MM.1S (cell line): ENCODE data around the gene AGAP1.

ENCODE experiments used
- DNase-seq: peaks from one replicate; pipeline ENCODE4 v3.0.0-alpha.2; 2015
- H2AFZ ChIP-seq: fragments of 300-600 bp; sonication (generic); 2 replicates; pipeline ENCODE4 v1.6.0; 2016; ENCODE audit warnings: antibody characterized with exemption, low read length
- H3F3A ChIP-seq: fragments of 300-600 bp; sonication (generic); 2 replicates; pipeline ENCODE4 v1.6.1; 2016; ENCODE audit warnings: mild to moderate bottlenecking, antibody characterized with exemption, low read length, moderate library complexity, mixed read lengths; ENCODE audit not compliant: insufficient read depth
- H3K27ac ChIP-seq: fragments of 300-600 bp; sonication (generic); 2 replicates; pipeline ENCODE4 v1.5.1; 2016; ENCODE audit warnings: mild to moderate bottlenecking, low read length
- H3K27me3 ChIP-seq: fragments of 300-600 bp; sonication (generic); replicated peaks from 2 replicates; pipeline ENCODE4 v1.6.0; 2016; ENCODE audit warnings: low read length; ENCODE audit not compliant: insufficient read depth
- H3K36me3 ChIP-seq: fragments of 300-600 bp; sonication (generic); replicated peaks from 2 replicates; pipeline ENCODE4 v1.6.1; 2016; ENCODE audit warnings: mild to moderate bottlenecking, low read length, mixed read lengths; ENCODE audit not compliant: insufficient read depth
- H3K4me1 ChIP-seq: fragments of 300-600 bp; sonication (generic); 2 replicates; pipeline ENCODE4 v1.6.1; 2016; ENCODE audit warnings: low read length, mixed read lengths
- H3K4me2 ChIP-seq: fragments of 300-600 bp; sonication (generic); 2 replicates; pipeline ENCODE4 v1.6.0; 2016; ENCODE audit warnings: low read depth, low read length
- H3K4me3 ChIP-seq: fragments of 300-600 bp; sonication (generic); 2 replicates; pipeline ENCODE4 v1.5.1; 2016; ENCODE audit warnings: low read length, mixed read lengths
- H3K79me2 ChIP-seq: fragments of 300-600 bp; sonication (generic); 2 replicates; pipeline ENCODE4 v1.6.1; 2016; ENCODE audit warnings: mixed run types, low read length, mixed read lengths
- H3K9ac ChIP-seq: fragments of 300-600 bp; sonication (generic); 2 replicates; pipeline ENCODE4 v1.6.1; 2016; ENCODE audit warnings: low read length, mixed read lengths
- H3K9me2 ChIP-seq: fragments of 300-600 bp; sonication (generic); replicated peaks from 2 replicates; pipeline ENCODE4 v1.6.1; 2016; ENCODE audit warnings: mild to moderate bottlenecking, low read length, mixed read lengths; ENCODE audit not compliant: insufficient read depth
- H3K9me3 ChIP-seq: fragments of 300-600 bp; sonication (generic); replicated peaks from 2 replicates; pipeline ENCODE4 v1.6.1; 2016; ENCODE audit warnings: mild to moderate bottlenecking, low read length, mixed read lengths; ENCODE audit not compliant: insufficient read depth
- H4K20me1 ChIP-seq: fragments of 300-600 bp; sonication (generic); 2 replicates; pipeline ENCODE4 v1.6.1; 2016; ENCODE audit warnings: mild to moderate bottlenecking, low read length, moderate library complexity, mixed read lengths; ENCODE audit not compliant: insufficient read depth
- EZH2 ChIP-seq: fragments of 300-600 bp; sonication (generic); optimal IDR thresholded peaks from 2 replicates; pipeline ENCODE3; 2017; ENCODE audit warnings: low read depth, mild to moderate bottlenecking, antibody characterized with exemption, low read length, mixed read lengths
- EZH2phosphoT487 ChIP-seq: fragments of 300-600 bp; sonication (generic); IDR thresholded peaks from 2 replicates; pipeline ENCODE4 v1.6.1; 2018; ENCODE audit warnings: antibody characterized with exemption, low read length
- TF ChIP-seq, protein P1 (sequence below): fragments of 300-600 bp; sonication (generic); IDR thresholded peaks from 2 replicates; pipeline ENCODE4 v1.5.1; 2016; ENCODE audit warnings: antibody characterized with exemption, low read length, mixed read lengths

AGAP1 gene

DNA sequence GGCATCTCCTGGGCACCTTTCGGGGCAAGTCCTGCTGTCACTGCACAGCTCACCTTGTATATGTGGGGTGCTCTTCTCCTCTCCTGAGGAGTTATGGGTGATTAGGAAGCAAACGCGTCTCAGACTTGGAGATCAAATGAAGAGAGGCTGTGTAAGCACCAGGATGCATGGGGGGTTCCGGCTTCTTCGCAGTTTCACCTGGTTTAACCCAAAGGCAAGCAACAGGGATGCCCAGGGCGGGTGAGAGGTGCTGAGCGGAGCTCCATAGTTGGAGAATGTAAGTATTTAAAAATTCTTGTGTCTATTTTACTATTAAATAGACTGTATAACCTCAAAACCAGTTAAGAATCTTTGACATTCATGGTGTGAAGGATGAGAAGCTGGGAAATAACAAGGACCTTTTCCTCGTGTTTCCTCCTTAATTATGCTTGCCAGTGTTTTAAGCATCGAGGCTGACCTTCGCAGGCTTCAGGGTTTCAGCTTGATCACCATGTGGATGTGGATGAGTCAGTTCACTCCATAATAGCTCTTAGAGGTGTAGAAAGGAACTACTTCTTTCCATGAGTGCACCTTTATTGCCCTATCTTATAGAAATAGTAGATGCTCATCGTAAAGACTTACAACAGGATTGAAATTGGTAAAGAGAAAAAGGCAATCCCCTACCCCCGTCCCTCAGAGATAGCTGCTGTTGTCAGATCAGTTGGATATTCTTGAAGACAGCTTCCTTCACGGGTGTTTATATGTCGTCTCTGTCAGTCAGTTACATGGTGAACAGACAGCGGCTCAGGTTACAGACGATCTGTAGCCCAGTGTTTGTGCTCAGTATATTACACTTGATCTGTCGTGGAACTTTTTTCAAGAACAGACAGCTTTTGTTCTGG, 201.1 kb downstream of the AGAP1 start:
- H3K27me3 ChIP-seq = no peaks in the 10 kb centered on the region
- no peaks in the 10 kb centered on the region; the same call in 1 of the 2 replicates for H4K20me1 ChIP-seq
- peaks cover 92% of the 10 kb centered on the region for H3K79me2 ChIP-seq
- H2AFZ ChIP-seq = no peak overlapping the region
- H3K4me3 ChIP-seq = no peak overlapping the region
- no peaks in the 10 kb centered on the region for H3K36me3 ChIP-seq
- no peak overlapping the region for H3K9ac ChIP-seq
- no peak for TF ChIP-seq EZH2phosphoT487
- TF ChIP-seq, protein P1, sequence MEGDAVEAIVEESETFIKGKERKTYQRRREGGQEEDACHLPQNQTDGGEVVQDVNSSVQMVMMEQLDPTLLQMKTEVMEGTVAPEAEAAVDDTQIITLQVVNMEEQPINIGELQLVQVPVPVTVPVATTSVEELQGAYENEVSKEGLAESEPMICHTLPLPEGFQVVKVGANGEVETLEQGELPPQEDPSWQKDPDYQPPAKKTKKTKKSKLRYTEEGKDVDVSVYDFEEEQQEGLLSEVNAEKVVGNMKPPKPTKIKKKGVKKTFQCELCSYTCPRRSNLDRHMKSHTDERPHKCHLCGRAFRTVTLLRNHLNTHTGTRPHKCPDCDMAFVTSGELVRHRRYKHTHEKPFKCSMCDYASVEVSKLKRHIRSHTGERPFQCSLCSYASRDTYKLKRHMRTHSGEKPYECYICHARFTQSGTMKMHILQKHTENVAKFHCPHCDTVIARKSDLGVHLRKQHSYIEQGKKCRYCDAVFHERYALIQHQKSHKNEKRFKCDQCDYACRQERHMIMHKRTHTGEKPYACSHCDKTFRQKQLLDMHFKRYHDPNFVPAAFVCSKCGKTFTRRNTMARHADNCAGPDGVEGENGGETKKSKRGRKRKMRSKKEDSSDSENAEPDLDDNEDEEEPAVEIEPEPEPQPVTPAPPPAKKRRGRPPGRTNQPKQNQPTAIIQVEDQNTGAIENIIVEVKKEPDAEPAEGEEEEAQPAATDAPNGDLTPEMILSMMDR = no peak
- TF ChIP-seq EZH2 = no peak
- H3F3A ChIP-seq = no peaks in the 10 kb centered on the region
- H3K9me2 ChIP-seq = no peaks in the 10 kb centered on the region
- no peak overlapping the region for H3K27ac ChIP-seq
- H3K4me2 ChIP-seq = no peak overlapping the region
- no peaks in the 10 kb centered on the region for H3K9me3 ChIP-seq
- no peaks in the 10 kb centered on the region for H3K4me1 ChIP-seq
- no peak for DNase-seq

DNA sequence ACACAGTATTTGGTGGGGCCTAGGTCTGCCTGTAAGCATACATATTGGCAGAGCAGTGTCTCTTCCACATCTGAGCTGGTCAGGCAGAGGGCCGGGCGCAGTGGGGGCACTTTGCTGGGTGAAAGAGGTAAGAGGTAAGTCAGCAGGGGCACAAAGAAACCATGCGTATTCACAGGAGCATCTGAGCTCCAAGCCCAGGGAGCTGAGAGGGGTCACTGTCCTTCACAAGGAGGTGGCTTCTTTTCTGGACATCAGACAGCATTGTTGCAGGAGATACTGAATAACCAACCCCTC, 201.7 kb downstream of the AGAP1 start:
- DNase-seq = no peak
- no peaks in the 10 kb centered on the region for H3K9me2 ChIP-seq

DNA sequence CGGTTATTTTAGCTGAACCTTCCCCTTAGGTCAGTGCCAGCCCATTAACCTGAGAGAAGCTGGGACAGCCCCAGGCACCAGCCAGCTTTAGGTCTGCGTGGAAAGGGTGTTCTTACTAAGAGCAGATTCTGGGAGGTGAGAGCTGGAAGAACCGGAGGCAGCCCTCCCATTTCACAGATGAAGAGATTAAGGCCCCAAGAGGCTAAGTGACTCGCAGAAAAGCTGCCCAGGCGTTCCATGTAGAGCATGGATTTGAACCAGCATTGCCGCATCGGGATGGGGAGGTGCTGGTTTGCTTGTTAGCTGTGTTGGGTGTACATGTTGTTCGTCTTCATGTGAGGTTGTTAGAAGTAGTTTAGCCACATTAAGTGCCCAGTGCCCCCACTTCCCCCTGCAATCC, 203.2 kb downstream of the AGAP1 start:
- TF ChIP-seq EZH2 (no peak), EZH2phosphoT487 (no peak)
- TF ChIP-seq, protein P1 = no peak
- peaks cover 87% of the 10 kb centered on the region for H3K79me2 ChIP-seq
- H3K27me3 ChIP-seq = no peaks in the 10 kb centered on the region
- no peaks in the 10 kb centered on the region for H3K4me1 ChIP-seq
- no peak overlapping the region for H3K27ac ChIP-seq
- H3K36me3 ChIP-seq = no peaks in the 10 kb centered on the region
- no peak overlapping the region for H3K4me2 ChIP-seq
- H4K20me1 ChIP-seq = no peaks in the 10 kb centered on the region
- H3K9ac ChIP-seq = no peak overlapping the region
- H3K4me3 ChIP-seq = no peak overlapping the region
- H3K9me2 ChIP-seq = no peaks in the 10 kb centered on the region
- no peaks in the 10 kb centered on the region for H3F3A ChIP-seq
- H2AFZ ChIP-seq = no peak overlapping the region
- DNase-seq = no peak
- H3K9me3 ChIP-seq = no peaks in the 10 kb centered on the region

More for the DNA sequence above, 201.7 kb downstream of the AGAP1 start:
- no peaks in the 10 kb centered on the region for H3K4me1 ChIP-seq
- no peaks in the 10 kb centered on the region for H3F3A ChIP-seq
- H3K4me3 ChIP-seq = no peak overlapping the region
- H3K9me3 ChIP-seq = no peaks in the 10 kb centered on the region
- H3K36me3 ChIP-seq = no peaks in the 10 kb centered on the region
- no peak overlapping the region for H2AFZ ChIP-seq
- no peak overlapping the region for H3K9ac ChIP-seq
- no peaks in the 10 kb centered on the region for H4K20me1 ChIP-seq
- TF ChIP-seq, protein P1 = no peak
- TF ChIP-seq EZH2 = no peak
- TF ChIP-seq EZH2phosphoT487 = no peak
- peaks cover 91% of the 10 kb centered on the region for H3K79me2 ChIP-seq
- H3K27me3 ChIP-seq = no peaks in the 10 kb centered on the region
- H3K4me2 ChIP-seq = no peak overlapping the region
- H3K27ac ChIP-seq = no peak overlapping the region
